Measurements from ENCODE around the gene PDE4D.

GRCh38 chr5:59275170-59275509 lies 618.4 kb downstream of the PDE4D start:
- TF ChIP-seq, protein P1, sequence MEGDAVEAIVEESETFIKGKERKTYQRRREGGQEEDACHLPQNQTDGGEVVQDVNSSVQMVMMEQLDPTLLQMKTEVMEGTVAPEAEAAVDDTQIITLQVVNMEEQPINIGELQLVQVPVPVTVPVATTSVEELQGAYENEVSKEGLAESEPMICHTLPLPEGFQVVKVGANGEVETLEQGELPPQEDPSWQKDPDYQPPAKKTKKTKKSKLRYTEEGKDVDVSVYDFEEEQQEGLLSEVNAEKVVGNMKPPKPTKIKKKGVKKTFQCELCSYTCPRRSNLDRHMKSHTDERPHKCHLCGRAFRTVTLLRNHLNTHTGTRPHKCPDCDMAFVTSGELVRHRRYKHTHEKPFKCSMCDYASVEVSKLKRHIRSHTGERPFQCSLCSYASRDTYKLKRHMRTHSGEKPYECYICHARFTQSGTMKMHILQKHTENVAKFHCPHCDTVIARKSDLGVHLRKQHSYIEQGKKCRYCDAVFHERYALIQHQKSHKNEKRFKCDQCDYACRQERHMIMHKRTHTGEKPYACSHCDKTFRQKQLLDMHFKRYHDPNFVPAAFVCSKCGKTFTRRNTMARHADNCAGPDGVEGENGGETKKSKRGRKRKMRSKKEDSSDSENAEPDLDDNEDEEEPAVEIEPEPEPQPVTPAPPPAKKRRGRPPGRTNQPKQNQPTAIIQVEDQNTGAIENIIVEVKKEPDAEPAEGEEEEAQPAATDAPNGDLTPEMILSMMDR (IDR thresholded peaks at IDR 0.05), result no peak
- TF ChIP-seq POLR2AphosphoS5 (IDR thresholded peaks at IDR 0.05), result no peak
- TF ChIP-seq POLR2A (IDR thresholded peaks at IDR 0.05), result no peak
- TF ChIP-seq EP300 (IDR thresholded peaks at IDR 0.05), result no peak
